GM23338 (cell line): ENCODE data around the gene RYR1. TPM values are rescaled to one million over a fixed set of nuclear protein-coding genes. Genes with fewer than 3 reads are reported as not detected.

Experiments
- ATAC-seq: fragments of 200-7000 bp; cut with Tn5 transposase; 3 replicates; pipeline ENCODE4 v1.9.1; 2020
- DNase-seq: peaks from one replicate; pipeline ENCODE4 v3.0.0-alpha.2; 2015; ENCODE audit warnings: low spot score
- H2AFZ ChIP-seq: fragments of 200-600 bp; sonication (generic); 2 replicates; pipeline ENCODE4 v1.8.0; 2016; ENCODE audit warnings: antibody characterized with exemption, mild to moderate bottlenecking, moderate library complexity
- H3F3A ChIP-seq: fragments of 200-600 bp; sonication (generic); replicated peaks from 2 replicates; pipeline ENCODE4 v1.8.0; 2017; ENCODE audit warnings: antibody characterized with exemption, mixed run types, low read depth
- H3K27ac ChIP-seq: fragments of 200-600 bp; sonication (generic); 2 replicates; pipeline ENCODE4 v1.6.1; 2016; ENCODE audit warnings: low read depth
- H3K27me3 ChIP-seq: fragments of 200-600 bp; sonication (generic); 2 replicates; pipeline ENCODE4 v1.8.0; 2016; ENCODE audit warnings: mild to moderate bottlenecking, mixed run types, moderate library complexity; ENCODE audit not compliant: insufficient read depth
- H3K36me3 ChIP-seq: fragments of 200-600 bp; sonication (generic); 2 replicates; pipeline ENCODE4 v1.8.0; 2016; ENCODE audit warnings: mild to moderate bottlenecking; ENCODE audit not compliant: insufficient read depth
- H3K4me1 ChIP-seq: fragments of 200-600 bp; sonication (generic); 2 replicates; pipeline ENCODE4 v1.8.0; 2016; ENCODE audit warnings: mild to moderate bottlenecking, moderate library complexity; ENCODE audit not compliant: insufficient read depth
- H3K4me2 ChIP-seq: fragments of 200-600 bp; sonication (generic); 2 replicates; pipeline ENCODE4 v1.7.1; 2017; ENCODE audit warnings: mixed run types
- H3K4me3 ChIP-seq: fragments of 200-600 bp; sonication (generic); 2 replicates; pipeline ENCODE4 v1.6.1; 2016; ENCODE audit warnings: mixed run types
- H3K79me2 ChIP-seq: fragments of 200-600 bp; sonication (generic); replicated peaks from 2 replicates; pipeline ENCODE4 v1.8.0; 2017; ENCODE audit warnings: mild to moderate bottlenecking; ENCODE audit not compliant: insufficient read depth
- H3K9me2 ChIP-seq: fragments of 200-600 bp; sonication (generic); 2 replicates; pipeline ENCODE4 v1.8.0; 2017; ENCODE audit not compliant: insufficient read depth
- H4K20me1 ChIP-seq: fragments of 200-600 bp; sonication (generic); replicated peaks from 2 replicates; pipeline ENCODE4 v1.8.0; 2017; ENCODE audit warnings: mild to moderate bottlenecking; ENCODE audit not compliant: insufficient read depth
- H3K27ac Mint-ChIP-seq: 2 replicates; pipeline ENCODE4 v1.8.0; 2020; ENCODE audit warnings: inconsistent platforms, mild to moderate bottlenecking, moderate library complexity, mixed read lengths
- H3K27me3 Mint-ChIP-seq: 3 replicates; pipeline ENCODE4 v1.8.0; 2022; ENCODE audit warnings: low read depth, mild to moderate bottlenecking, moderate library complexity, mixed read lengths, inconsistent platforms; ENCODE audit not compliant: insufficient read depth, poor library complexity
- H3K36me3 Mint-ChIP-seq: 3 replicates; pipeline ENCODE4 v1.8.0; 2021; ENCODE audit warnings: low read depth, mild to moderate bottlenecking, inconsistent platforms, moderate library complexity, mixed read lengths
- H3K4me1 Mint-ChIP-seq: 3 replicates; pipeline ENCODE4 v1.8.0; 2020; ENCODE audit warnings: mild to moderate bottlenecking, inconsistent platforms, mixed read lengths
- H3K4me3 Mint-ChIP-seq: 3 replicates; pipeline ENCODE4 v1.8.0; 2021; ENCODE audit warnings: moderate library complexity, mild to moderate bottlenecking, inconsistent platforms, mixed read lengths
- H3K9me3 Mint-ChIP-seq: 3 replicates; pipeline ENCODE4 v1.8.0; 2020; ENCODE audit warnings: moderate library complexity, mild to moderate bottlenecking, inconsistent platforms, mixed read lengths
- ETS1 ChIP-seq: IDR thresholded peaks from 2 replicates; pipeline ENCODE4 v1.6.1; 2016; ENCODE audit warnings: antibody characterized with exemption
- EZH2phosphoT487 ChIP-seq: fragments of 200-600 bp; sonication (generic); IDR thresholded peaks from one replicate; pipeline ENCODE4 v1.8.1; 2018; ENCODE audit warnings: antibody characterized with exemption; ENCODE audit not compliant: unreplicated experiment
- POLR2AphosphoS5 ChIP-seq: IDR thresholded peaks from 2 replicates; pipeline ENCODE4 v1.6.1; 2016; ENCODE audit warnings: antibody characterized with exemption, low read depth
- REST ChIP-seq: IDR thresholded peaks from one replicate; pipeline ENCODE4 v1.6.1; 2018; ENCODE audit warnings: antibody characterized with exemption; ENCODE audit not compliant: unreplicated experiment
- ZNF114 ChIP-seq: fragments of 250-450 bp; sonication (Bioruptor Pico); IDR thresholded peaks from 2 replicates; pipeline ENCODE4 v1.5.0; 2020; ENCODE audit warnings: mild to moderate bottlenecking, moderate library complexity
- ZNF462 ChIP-seq: fragments of 250-450 bp; sonication (Bioruptor Pico); IDR thresholded peaks from 2 replicates; pipeline ENCODE4 v1.5.0; 2020; ENCODE audit warnings: mild to moderate bottlenecking, moderate library complexity
- polyA plus RNA-seq: library from polyadenylated mRNA; unstranded; fragments of >200 nt; fragmentation: Nextera tagmentation; extraction: Ambion mirVana; gene quantifications from 2 replicates; pipeline ENCODE4 v1.2.1, GENCODE V29; 2016
- total RNA-seq: library from RNA; depleted of rRNA; stranded (reverse); fragments of >200 nt; shearing (Covaris generic); gene quantifications from 2 replicates; pipeline ENCODE4 v1.2.3, GENCODE V29; 2014

Gene RYR1
- total and polyA plus RNA-seq, 2 experiments from 2014 or later: 4.0 to 26.7 TPM

DNA sequence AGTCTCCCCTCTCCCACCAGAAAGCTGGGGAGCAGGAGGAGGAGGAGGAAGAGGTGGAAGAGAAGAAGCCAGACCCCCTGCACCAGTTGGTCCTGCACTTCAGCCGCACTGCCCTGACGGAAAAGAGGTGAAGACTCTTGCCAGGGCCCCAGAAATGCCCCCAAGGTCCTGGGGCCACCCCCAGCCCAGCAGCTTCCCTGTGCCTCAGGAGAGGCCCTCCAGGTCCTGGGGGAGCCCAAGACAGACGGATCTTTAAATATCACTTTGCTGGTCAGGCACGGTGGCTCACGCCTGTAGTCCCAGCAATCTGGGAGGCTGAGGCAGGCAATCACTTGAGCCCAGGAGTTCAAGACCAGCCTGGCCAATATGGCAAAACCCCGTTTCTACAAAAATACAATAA, 95.4 kb downstream of the RYR1 start:
- Histone ChIP-seq H3K4me3 (no peak overlapping the region), H3K79me2 (no peaks in the 10 kb centered on the region), H3K27me3 (no peaks in the 10 kb centered on the region), H3K36me3 (0 out of 2 replicates have a peak, but pooled peaks cover 6% of the 10 kb centered on the region), H3K9me2 (no peaks in the 10 kb centered on the region), H3K4me1 (no peaks in the 10 kb centered on the region), H3F3A (no peaks in the 10 kb centered on the region), H4K20me1 (no peaks in the 10 kb centered on the region), H3K4me2 (no peak overlapping the region), H2AFZ (no peak overlapping the region), H3K27ac (no peak overlapping the region)
- ATAC-seq (no peak), DNase-seq (no peak)
- Mint-ChIP-seq H3K4me1 (no peaks in the 10 kb centered on the region), H3K36me3 (peaks cover 61% of the 10 kb centered on the region), H3K4me3 (no peak overlapping the region), H3K9me3 (peaks cover 7% of the 10 kb centered on the region), H3K27ac (no peak overlapping the region), H3K27me3 (peaks cover 10% of the 10 kb centered on the region)
- no peak for TF ChIP-seq ZNF114
- TF ChIP-seq ETS1: no peak
- TF ChIP-seq ZNF462 (CRISPR knock-in tag): no peak
- TF ChIP-seq POLR2AphosphoS5: no peak
- no peak for TF ChIP-seq REST
- TF ChIP-seq EZH2phosphoT487: no peak
